ENCODE data around the gene INPP4B. TPM values are rescaled to one million over a fixed set of nuclear protein-coding genes. Genes with fewer than 3 reads are reported as not detected.

INPP4B gene
- total and polyA plus RNA-seq, 2 of the 4 experiments (the other 2 are of a cell fraction): 1.8 to 14.0 TPM

- DNase-seq: no peak
- H2AK5ac ChIP-seq (ENCODE audit: low read depth, low read length): no peak overlapping the region
These were observed 34.0 kb downstream of the INPP4B start for GRCh38 chr4:142812091-142812490.

More at GRCh38 chr4:142812091-142812490, 34.0 kb downstream of the INPP4B start:
- Histone ChIP-seq H3K4me2 (ENCODE audit: low read depth, low read length) (no peak overlapping the region), H3K56ac (ENCODE audit: extremely low read depth, insufficient read depth, low read length) (no peak overlapping the region), H2BK5ac (ENCODE audit: low read depth, low read length, poor library complexity, severe bottlenecking) (no peak overlapping the region), H3K36me3 (ENCODE audit: control insufficient read depth, insufficient read depth, low read length) (no peaks in the 10 kb centered on the region), H2BK15ac (ENCODE audit: low read depth, low read length) (no peak overlapping the region), H3K14ac (replicated peaks; ENCODE audit: low read depth, low read length) (no peak overlapping the region), H3K9ac (ENCODE audit: low read depth, low read length) (no peak overlapping the region), H4K8ac (ENCODE audit: low read depth in 2 of 2, low read length in 2 of 2) (no peak overlapping the region), H3K27me3 (ENCODE audit: control insufficient read depth, insufficient read depth, low read length) (no peaks in the 10 kb centered on the region), H2AFZ (replicated peaks; ENCODE audit: low read length, poor library complexity) (no peak overlapping the region), H3K23ac (ENCODE audit: low read depth, low read length) (no peak overlapping the region), H3K4ac (ENCODE audit: low read depth, low read length) (no peak overlapping the region), H2AK9ac (replicated peaks; ENCODE audit: low read depth, low read length, poor library complexity) (no peak overlapping the region), H3K18ac (ENCODE audit: low read depth, low read length) (no peak overlapping the region), H3K9me1 (ENCODE audit: insufficient read depth, low read length) (no peaks in the 10 kb centered on the region), H4K20me1 (ENCODE audit: insufficient read depth, low read length) (no peaks in the 10 kb centered on the region), H3K79me1 (ENCODE audit: low read depth in 1 of 2, low read length in 2 of 2) (no peaks in the 10 kb centered on the region), H3K4me3 (ENCODE audit: insufficient read depth, low read depth, low read length) (no peak overlapping the region), H3K27ac (ENCODE audit: insufficient read depth, low read length) (no peak overlapping the region), H3K9me3 (ENCODE audit: control insufficient read depth, insufficient read depth, low read length) (no peaks in the 10 kb centered on the region), H2BK120ac (ENCODE audit: low read depth, low read length) (no peak overlapping the region), H2BK20ac (ENCODE audit: low read depth, low read length) (no peak overlapping the region), H4K5ac (ENCODE audit: low read depth, low read length) (no peak overlapping the region), H4K91ac (ENCODE audit: insufficient read depth, low read depth, low read length) (no peak overlapping the region), H3K4me1 (ENCODE audit: control insufficient read depth, insufficient read depth, low read length) (no peaks in the 10 kb centered on the region)
- intact Hi-C loops (cut with micrococcal nuclease) (no loop called here), in situ Hi-C loops (cut with MboI; ENCODE audit: low sequenced_read_pairs) (no loop called here), dilution Hi-C loops (cut with HindIII; ENCODE audit: low sequenced_read_pairs, unreplicated experiment) (no loop called here)
- no TSS peak for BruUV-seq (replicated peaks)
- TF ChIP-seq USF2 (IDR thresholded peaks at IDR 0.05; ENCODE audit: low read depth, low read length) (no peak), RCOR1 (IDR thresholded peaks at IDR 0.05; ENCODE audit: insufficient replicate concordance, low read length) (no peak), POLR2A (IDR thresholded peaks at IDR 0.05; ENCODE audit: low read depth, low read length) (no peak), RAD21 (IDR thresholded peaks at IDR 0.05; ENCODE audit: low read length) (no peak), NFE2L2 (IDR thresholded peaks at IDR 0.05; ENCODE audit: low read depth, low read length) (no peak), MAFK (IDR thresholded peaks at IDR 0.05; ENCODE audit: low read depth, low read length) (no peak), BHLHE40 (IDR thresholded peaks at IDR 0.05; ENCODE audit: low read depth, low read length) (no peak), SMC3 (IDR thresholded peaks at IDR 0.05; ENCODE audit: low read depth, low read length) (no peak), MAZ (IDR thresholded peaks at IDR 0.05; ENCODE audit: borderline replicate concordance, low read depth, low read length) (no peak), CHD1 (IDR thresholded peaks at IDR 0.05; ENCODE audit: low read depth, low read length) (no peak), CEBPB (IDR thresholded peaks at IDR 0.05; ENCODE audit: low read depth, low read length) (no peak), FOS (IDR thresholded peaks at IDR 0.05; ENCODE audit: low read depth, low read length) (no peak), RFX5 (IDR thresholded peaks at IDR 0.05; ENCODE audit: low read depth, low read length) (no peak), CTCF (conservative IDR thresholded peaks at IDR 0.05; ENCODE audit: low read depth, low read length) (no peak), MXI1 (IDR thresholded peaks at IDR 0.05; ENCODE audit: borderline replicate concordance, low read depth, low read length) (no peak)
- TF ChIP-seq, protein P1, sequence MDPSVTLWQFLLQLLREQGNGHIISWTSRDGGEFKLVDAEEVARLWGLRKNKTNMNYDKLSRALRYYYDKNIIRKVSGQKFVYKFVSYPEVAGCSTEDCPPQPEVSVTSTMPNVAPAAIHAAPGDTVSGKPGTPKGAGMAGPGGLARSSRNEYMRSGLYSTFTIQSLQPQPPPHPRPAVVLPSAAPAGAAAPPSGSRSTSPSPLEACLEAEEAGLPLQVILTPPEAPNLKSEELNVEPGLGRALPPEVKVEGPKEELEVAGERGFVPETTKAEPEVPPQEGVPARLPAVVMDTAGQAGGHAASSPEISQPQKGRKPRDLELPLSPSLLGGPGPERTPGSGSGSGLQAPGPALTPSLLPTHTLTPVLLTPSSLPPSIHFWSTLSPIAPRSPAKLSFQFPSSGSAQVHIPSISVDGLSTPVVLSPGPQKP (IDR thresholded peaks at IDR 0.05; ENCODE audit: borderline replicate concordance, low read depth, low read length): no peak
- ChIA-PET CTCF (interaction anchor here (1.1 kb wide), 1 partner anchor 9 kb away, joined by 3 read pairs; no protein-coding TSS in a partner anchor), POLR2A (ENCODE audit: unreplicated experiment) (no interaction called here)
- ATAC-seq (ENCODE audit: low read depth): no peak
